Measurements from ENCODE around the gene SLC25A21.

The SLC25A21 gene

DNA sequence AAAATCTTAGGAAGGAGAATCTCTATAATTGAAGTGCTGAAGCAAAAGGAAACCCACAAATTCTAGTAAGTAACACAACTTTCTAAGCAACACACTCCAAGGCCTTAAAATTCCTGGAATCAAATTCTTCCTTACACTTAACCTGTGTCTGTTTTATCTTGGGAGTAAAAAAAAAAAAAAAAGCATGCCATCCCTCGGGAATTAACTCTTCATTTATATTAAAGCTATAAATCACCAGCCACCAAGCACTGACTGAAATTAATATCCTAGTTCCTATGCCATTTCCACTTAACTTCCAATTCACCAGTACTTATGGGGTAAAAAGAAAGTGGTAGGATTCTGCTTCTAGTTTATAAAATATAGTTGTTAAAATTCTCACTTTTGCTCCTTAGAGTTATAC lies 238.1 kb downstream of the SLC25A21 start:
- no peak for ATAC-seq
- TF ChIP-seq ISL1 (CRISPR knock-in tag; IDR thresholded peaks at IDR 0.05) (no peak), TCF4 (CRISPR knock-in tag; IDR thresholded peaks at IDR 0.05; ENCODE audit: borderline replicate concordance) (no peak), ZNF70 (CRISPR knock-in tag; IDR thresholded peaks at IDR 0.05) (no peak), SNAI2 (CRISPR knock-in tag; IDR thresholded peaks at IDR 0.05) (no peak), ZC3H10 (CRISPR knock-in tag; IDR thresholded peaks at IDR 0.05) (no peak), BACH2 (CRISPR knock-in tag; IDR thresholded peaks at IDR 0.05; ENCODE audit: borderline replicate concordance) (no peak), CSRNP3 (CRISPR knock-in tag; IDR thresholded peaks at IDR 0.05) (no peak), CSDC2 (CRISPR knock-in tag; IDR thresholded peaks at IDR 0.05) (no peak), ZNF8 (CRISPR knock-in tag; IDR thresholded peaks at IDR 0.05) (no peak), OSR1 (CRISPR knock-in tag; IDR thresholded peaks at IDR 0.05) (no peak), RARB (CRISPR knock-in tag; IDR thresholded peaks at IDR 0.05) (no peak), ZFP3 (CRISPR knock-in tag; IDR thresholded peaks at IDR 0.05) (no peak)
- TF ChIP-seq, protein P1, sequence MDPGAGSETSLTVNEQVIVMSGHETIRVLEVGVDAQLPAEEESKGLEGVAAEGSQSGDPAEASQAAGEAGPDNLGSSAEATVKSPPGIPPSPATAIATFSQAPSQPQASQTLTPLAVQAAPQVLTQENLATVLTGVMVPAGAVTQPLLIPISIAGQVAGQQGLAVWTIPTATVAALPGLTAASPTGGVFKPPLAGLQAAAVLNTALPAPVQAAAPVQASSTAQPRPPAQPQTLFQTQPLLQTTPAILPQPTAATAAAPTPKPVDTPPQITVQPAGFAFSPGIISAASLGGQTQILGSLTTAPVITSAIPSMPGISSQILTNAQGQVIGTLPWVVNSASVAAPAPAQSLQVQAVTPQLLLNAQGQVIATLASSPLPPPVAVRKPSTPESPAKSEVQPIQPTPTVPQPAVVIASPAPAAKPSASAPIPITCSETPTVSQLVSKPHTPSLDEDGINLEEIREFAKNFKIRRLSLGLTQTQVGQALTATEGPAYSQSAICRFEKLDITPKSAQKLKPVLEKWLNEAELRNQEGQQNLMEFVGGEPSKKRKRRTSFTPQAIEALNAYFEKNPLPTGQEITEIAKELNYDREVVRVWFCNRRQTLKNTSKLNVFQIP (CRISPR knock-in tag; IDR thresholded peaks at IDR 0.05; ENCODE audit: borderline replicate concordance, low read depth), result no peak
- TF ChIP-seq, protein P2, sequence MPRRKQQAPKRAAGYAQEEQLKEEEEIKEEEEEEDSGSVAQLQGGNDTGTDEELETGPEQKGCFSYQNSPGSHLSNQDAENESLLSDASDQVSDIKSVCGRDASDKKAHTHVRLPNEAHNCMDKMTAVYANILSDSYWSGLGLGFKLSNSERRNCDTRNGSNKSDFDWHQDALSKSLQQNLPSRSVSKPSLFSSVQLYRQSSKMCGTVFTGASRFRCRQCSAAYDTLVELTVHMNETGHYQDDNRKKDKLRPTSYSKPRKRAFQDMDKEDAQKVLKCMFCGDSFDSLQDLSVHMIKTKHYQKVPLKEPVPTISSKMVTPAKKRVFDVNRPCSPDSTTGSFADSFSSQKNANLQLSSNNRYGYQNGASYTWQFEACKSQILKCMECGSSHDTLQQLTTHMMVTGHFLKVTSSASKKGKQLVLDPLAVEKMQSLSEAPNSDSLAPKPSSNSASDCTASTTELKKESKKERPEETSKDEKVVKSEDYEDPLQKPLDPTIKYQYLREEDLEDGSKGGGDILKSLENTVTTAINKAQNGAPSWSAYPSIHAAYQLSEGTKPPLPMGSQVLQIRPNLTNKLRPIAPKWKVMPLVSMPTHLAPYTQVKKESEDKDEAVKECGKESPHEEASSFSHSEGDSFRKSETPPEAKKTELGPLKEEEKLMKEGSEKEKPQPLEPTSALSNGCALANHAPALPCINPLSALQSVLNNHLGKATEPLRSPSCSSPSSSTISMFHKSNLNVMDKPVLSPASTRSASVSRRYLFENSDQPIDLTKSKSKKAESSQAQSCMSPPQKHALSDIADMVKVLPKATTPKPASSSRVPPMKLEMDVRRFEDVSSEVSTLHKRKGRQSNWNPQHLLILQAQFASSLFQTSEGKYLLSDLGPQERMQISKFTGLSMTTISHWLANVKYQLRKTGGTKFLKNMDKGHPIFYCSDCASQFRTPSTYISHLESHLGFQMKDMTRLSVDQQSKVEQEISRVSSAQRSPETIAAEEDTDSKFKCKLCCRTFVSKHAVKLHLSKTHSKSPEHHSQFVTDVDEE (CRISPR knock-in tag; IDR thresholded peaks at IDR 0.05), result no peak

DNA sequence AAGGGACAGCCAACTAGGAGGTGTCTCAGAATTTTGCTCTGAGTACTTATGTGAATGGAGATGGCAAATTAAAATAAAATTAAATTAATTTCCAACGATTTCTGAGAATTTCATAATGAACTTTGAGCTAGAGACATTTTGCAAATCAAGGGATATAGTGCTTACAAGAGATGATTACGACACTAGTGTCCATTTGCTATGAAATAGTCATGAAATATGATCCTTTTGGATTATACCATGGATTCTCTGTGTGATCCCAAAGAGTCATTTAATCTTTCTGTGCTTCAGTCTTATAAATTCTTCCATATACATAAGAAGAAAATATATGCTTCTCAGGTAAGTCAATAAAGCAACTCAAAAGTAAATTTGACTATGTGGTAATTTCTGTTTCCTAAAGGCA lies 240.6 kb downstream of the SLC25A21 start:
- TF ChIP-seq ZNF565 (CRISPR knock-in tag; conservative IDR thresholded peaks at IDR 0.05; ENCODE audit: low read depth), result no peak
- TF ChIP-seq, protein P3, sequence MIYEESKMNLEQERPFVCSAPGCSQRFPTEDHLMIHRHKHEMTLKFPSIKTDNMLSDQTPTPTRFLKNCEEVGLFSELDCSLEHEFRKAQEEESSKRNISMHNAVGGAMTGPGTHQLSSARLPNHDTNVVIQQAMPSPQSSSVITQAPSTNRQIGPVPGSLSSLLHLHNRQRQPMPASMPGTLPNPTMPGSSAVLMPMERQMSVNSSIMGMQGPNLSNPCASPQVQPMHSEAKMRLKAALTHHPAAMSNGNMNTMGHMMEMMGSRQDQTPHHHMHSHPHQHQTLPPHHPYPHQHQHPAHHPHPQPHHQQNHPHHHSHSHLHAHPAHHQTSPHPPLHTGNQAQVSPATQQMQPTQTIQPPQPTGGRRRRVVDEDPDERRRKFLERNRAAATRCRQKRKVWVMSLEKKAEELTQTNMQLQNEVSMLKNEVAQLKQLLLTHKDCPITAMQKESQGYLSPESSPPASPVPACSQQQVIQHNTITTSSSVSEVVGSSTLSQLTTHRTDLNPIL (CRISPR knock-in tag; IDR thresholded peaks at IDR 0.05; ENCODE audit: low read depth), result no peak
- TF ChIP-seq GLIS3 (CRISPR knock-in tag; IDR thresholded peaks at IDR 0.05), result no peak
- no peak for TF ChIP-seq ZNF70 (CRISPR knock-in tag; IDR thresholded peaks at IDR 0.05)
- no peak for TF ChIP-seq BACH2 (CRISPR knock-in tag; IDR thresholded peaks at IDR 0.05; ENCODE audit: borderline replicate concordance)
- TF ChIP-seq TCF4 (CRISPR knock-in tag; IDR thresholded peaks at IDR 0.05; ENCODE audit: borderline replicate concordance), result no peak
- no peak for TF ChIP-seq CSRNP3 (CRISPR knock-in tag; IDR thresholded peaks at IDR 0.05)
- no peak for TF ChIP-seq ZNF8 (CRISPR knock-in tag; IDR thresholded peaks at IDR 0.05)
- no peak for TF ChIP-seq ZFP30 (CRISPR knock-in tag; IDR thresholded peaks at IDR 0.05)
- no peak for TF ChIP-seq ESRRG (CRISPR knock-in tag; IDR thresholded peaks at IDR 0.05)
- no peak for TF ChIP-seq SNAI2 (CRISPR knock-in tag; IDR thresholded peaks at IDR 0.05)
- TF ChIP-seq, protein P2 (CRISPR knock-in tag; IDR thresholded peaks at IDR 0.05), result no peak
- no peak for TF ChIP-seq ARNTL (CRISPR knock-in tag; IDR thresholded peaks at IDR 0.05; ENCODE audit: borderline replicate concordance, low read depth)
- TF ChIP-seq ZC3H10 (CRISPR knock-in tag; IDR thresholded peaks at IDR 0.05), result no peak
- TF ChIP-seq, protein P4, sequence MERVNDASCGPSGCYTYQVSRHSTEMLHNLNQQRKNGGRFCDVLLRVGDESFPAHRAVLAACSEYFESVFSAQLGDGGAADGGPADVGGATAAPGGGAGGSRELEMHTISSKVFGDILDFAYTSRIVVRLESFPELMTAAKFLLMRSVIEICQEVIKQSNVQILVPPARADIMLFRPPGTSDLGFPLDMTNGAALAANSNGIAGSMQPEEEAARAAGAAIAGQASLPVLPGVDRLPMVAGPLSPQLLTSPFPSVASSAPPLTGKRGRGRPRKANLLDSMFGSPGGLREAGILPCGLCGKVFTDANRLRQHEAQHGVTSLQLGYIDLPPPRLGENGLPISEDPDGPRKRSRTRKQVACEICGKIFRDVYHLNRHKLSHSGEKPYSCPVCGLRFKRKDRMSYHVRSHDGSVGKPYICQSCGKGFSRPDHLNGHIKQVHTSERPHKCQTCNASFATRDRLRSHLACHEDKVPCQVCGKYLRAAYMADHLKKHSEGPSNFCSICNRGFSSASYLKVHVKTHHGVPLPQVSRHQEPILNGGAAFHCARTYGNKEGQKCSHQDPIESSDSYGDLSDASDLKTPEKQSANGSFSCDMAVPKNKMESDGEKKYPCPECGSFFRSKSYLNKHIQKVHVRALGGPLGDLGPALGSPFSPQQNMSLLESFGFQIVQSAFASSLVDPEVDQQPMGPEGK (CRISPR knock-in tag; IDR thresholded peaks at IDR 0.05; ENCODE audit: borderline replicate concordance), result no peak
- no peak for TF ChIP-seq RARB (CRISPR knock-in tag; IDR thresholded peaks at IDR 0.05)
- no peak for TF ChIP-seq ZFP3 (CRISPR knock-in tag; IDR thresholded peaks at IDR 0.05)
- no peak for ATAC-seq
